ENCODE data around the gene ITPRID2.

ITPRID2 gene

GRCh38 chr2:181891258-181891965, at the start of gene ITPRID2:
Gene ITPRID2, plus strand, starts transcription at chr2:181891730. Its CDS starts 337 bp downstream, at chr2:181892067.
- DNase-seq (peak; percentile 77), ATAC-seq (ENCODE audit: insufficient read depth, low read depth) (peak; percentile 86)
- H2AFZ ChIP-seq (ENCODE audit: low read depth, low read length) = peak within 1 kb of the TSS; percentile 95
- peaks cover 40% of the 10 kb centered on the region for H3K4me1 ChIP-seq (ENCODE audit: insufficient read depth, low read length)
- no peaks in the 10 kb centered on the region for H3K27me3 ChIP-seq (ENCODE audit: insufficient read depth, low read length, poor library complexity)
- H3K36me3 ChIP-seq (ENCODE audit: insufficient read depth, low read length) = peaks cover 28% of the 10 kb centered on the region
- peaks cover 47% of the 10 kb centered on the region for H3K79me2 ChIP-seq (ENCODE audit: insufficient read depth, low read length)
- H3K4me2 ChIP-seq (ENCODE audit: insufficient read depth, low read length) = peak within 1 kb of the TSS; percentile 77
- H4K20me1 ChIP-seq (ENCODE audit: insufficient read depth, low read length) = peaks cover 8% of the 10 kb centered on the region; the same call in 1 of the 2 replicates
- TF ChIP-seq CTCF (IDR thresholded peaks at IDR 0.05; ENCODE audit: borderline replicate concordance, extremely low read depth, low read length, poor library complexity, severe bottlenecking) (peak; percentile 19), EZH2 (IDR thresholded peaks at IDR 0.05; ENCODE audit: borderline replicate concordance, low read depth, low read length, severe bottlenecking) (no peak)
- H3K27ac ChIP-seq (ENCODE audit: low read length) = peak within 1 kb of the TSS; percentile 94
- peak within 1 kb of the TSS; percentile 51 to 73 for H3K4me3 ChIP-seq (ENCODE audit: low read depth in 1 of 2, low read length in 2 of 2)
- peak within 1 kb of the TSS; percentile 80 for H3K9ac ChIP-seq (ENCODE audit: low read depth, low read length)
- H3K9me3 ChIP-seq (ENCODE audit: insufficient read depth, low read length, severe bottlenecking) = no peaks in the 10 kb centered on the region

- no peak overlapping the region for H3K9ac ChIP-seq (ENCODE audit: low read depth, low read length)
- no peaks in the 10 kb centered on the region for H3K79me2 ChIP-seq (ENCODE audit: insufficient read depth, low read length)
- H2AFZ ChIP-seq (ENCODE audit: low read depth, low read length) = no peak overlapping the region
- no peaks in the 10 kb centered on the region for H3K27me3 ChIP-seq (ENCODE audit: insufficient read depth, low read length, poor library complexity)
- no peak overlapping the region for H3K4me2 ChIP-seq (ENCODE audit: insufficient read depth, low read length)
- ATAC-seq (ENCODE audit: insufficient read depth, low read depth) = no peak
- DNase-seq = no peak
- TF ChIP-seq CTCF (IDR thresholded peaks at IDR 0.05; ENCODE audit: borderline replicate concordance, extremely low read depth, low read length, poor library complexity, severe bottlenecking) = no peak
- no peak for TF ChIP-seq EZH2 (IDR thresholded peaks at IDR 0.05; ENCODE audit: borderline replicate concordance, low read depth, low read length, severe bottlenecking)
- no peak overlapping the region for H3K27ac ChIP-seq (ENCODE audit: low read length)
- H4K20me1 ChIP-seq (ENCODE audit: insufficient read depth, low read length) = no peaks in the 10 kb centered on the region
- H3K36me3 ChIP-seq (ENCODE audit: insufficient read depth, low read length) = no peaks in the 10 kb centered on the region
- no peaks in the 10 kb centered on the region for H3K4me1 ChIP-seq (ENCODE audit: insufficient read depth, low read length)
- H3K4me3 ChIP-seq (ENCODE audit: low read depth in 1 of 2, low read length in 2 of 2) = no peak overlapping the region
- H3K9me3 ChIP-seq (ENCODE audit: insufficient read depth, low read length, severe bottlenecking) = no peaks in the 10 kb centered on the region
Measured at GRCh38 chr2:181844551-181845290, 46.8 kb upstream of the ITPRID2 start.

- H3K4me2 ChIP-seq (ENCODE audit: insufficient read depth, low read length) = no peak overlapping the region
- H3K4me3 ChIP-seq (ENCODE audit: low read depth in 1 of 2, low read length in 2 of 2) = no peak overlapping the region
- H3K27me3 ChIP-seq (ENCODE audit: insufficient read depth, low read length, poor library complexity) = no peaks in the 10 kb centered on the region
- H4K20me1 ChIP-seq (ENCODE audit: insufficient read depth, low read length) = no peaks in the 10 kb centered on the region
- DNase-seq = no peak
- H3K9ac ChIP-seq (ENCODE audit: low read depth, low read length) = no peak overlapping the region
- H2AFZ ChIP-seq (ENCODE audit: low read depth, low read length) = no peak overlapping the region
- no peaks in the 10 kb centered on the region for H3K79me2 ChIP-seq (ENCODE audit: insufficient read depth, low read length)
- no peak overlapping the region for H3K27ac ChIP-seq (ENCODE audit: low read length)
- no peak for ATAC-seq (ENCODE audit: insufficient read depth, low read depth)
- TF ChIP-seq CTCF (IDR thresholded peaks at IDR 0.05; ENCODE audit: borderline replicate concordance, extremely low read depth, low read length, poor library complexity, severe bottlenecking) (no peak), EZH2 (IDR thresholded peaks at IDR 0.05; ENCODE audit: borderline replicate concordance, low read depth, low read length, severe bottlenecking) (no peak)
- H3K9me3 ChIP-seq (ENCODE audit: insufficient read depth, low read length, severe bottlenecking) = no peaks in the 10 kb centered on the region
- no peaks in the 10 kb centered on the region for H3K36me3 ChIP-seq (ENCODE audit: insufficient read depth, low read length)
- no peaks in the 10 kb centered on the region for H3K4me1 ChIP-seq (ENCODE audit: insufficient read depth, low read length)
Measured at GRCh38 chr2:181846399-181847197, 44.9 kb upstream of the ITPRID2 start.

Measured in DND-41 (cell line).